ENCODE measurements around the gene TNS1. TPM values are rescaled to one million over a fixed set of nuclear protein-coding genes. Genes with fewer than 3 reads are reported as not detected.

The TNS1 gene
- total RNA-seq, 1 experiment from 2014 or later, result 3.4 TPM

DNA sequence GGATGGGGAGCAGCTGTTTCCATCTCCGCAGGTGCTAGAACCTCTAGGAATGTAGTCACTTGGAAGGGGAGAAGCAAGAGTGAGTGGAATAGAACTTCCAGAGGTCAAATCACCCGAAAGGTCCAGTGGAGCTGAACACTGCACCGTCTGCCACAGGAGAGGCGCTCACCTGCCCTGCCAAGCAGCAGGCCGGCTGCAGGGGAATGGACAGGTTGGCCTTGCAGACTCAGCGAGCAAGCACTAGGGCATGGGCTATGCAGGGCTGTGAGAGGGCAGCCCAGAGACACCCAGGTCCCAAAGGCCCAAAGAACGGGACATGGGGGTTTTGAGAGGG lies 214.2 kb downstream of the TNS1 start:
- H2BK5ac ChIP-seq (ENCODE audit: insufficient read length, low read length), result no peak overlapping the region
- no peak overlapping the region for H2BK20ac ChIP-seq (ENCODE audit: low read depth, low read length, poor library complexity, severe bottlenecking)
- peaks cover 0 to 8% (median 0%) of the 10 kb centered on the region in 3 experiments; a peak in 3 of 7 replicates for H3K36me3 Mint-ChIP-seq (ENCODE audit: insufficient read depth in 1 of 3, low read depth in 3 of 3)
- H3K27ac Mint-ChIP-seq, result no peak overlapping the region
- H3T11ph ChIP-seq (ENCODE audit: low read length), result no peak overlapping the region
- H3K18ac ChIP-seq (ENCODE audit: insufficient read length, low read depth, low read length), result no peak overlapping the region
- H4K91ac ChIP-seq (ENCODE audit: insufficient read length, low read depth, low read length), result no peak overlapping the region
- H3K9me3 ChIP-seq (ENCODE audit: control insufficient read depth, low read depth, low read length), result no peaks in the 10 kb centered on the region
- H2AFZ ChIP-seq (ENCODE audit: low read length), result no peak overlapping the region
- no peak for TF ChIP-seq CTCF (conservative IDR thresholded peaks at IDR 0.05)
- no peak overlapping the region for H3K4ac ChIP-seq (ENCODE audit: low read depth, low read length)
- no peak overlapping the region for H3K56ac ChIP-seq (ENCODE audit: insufficient read length, low read depth, low read length)
- no peak overlapping the region for H3K27ac ChIP-seq (ENCODE audit: insufficient read length, low read depth, low read length)
- H4K5ac ChIP-seq (ENCODE audit: insufficient read length, low read depth, low read length), result no peak overlapping the region
- no peak overlapping the region for H3K9ac ChIP-seq (ENCODE audit: extremely low read depth, insufficient read length, low read length)
- H3K9me3 Mint-ChIP-seq, result peaks cover 9 to 13% of the 10 kb centered on the region in 2 experiments
- H2AK5ac ChIP-seq (ENCODE audit: insufficient read length, low read length), result no peak overlapping the region
- no peaks in the 10 kb centered on the region for H4K20me1 ChIP-seq (ENCODE audit: control insufficient read depth, insufficient read depth, insufficient read length)
- H3K4me1 Mint-ChIP-seq, result peaks cover 9 to 17% of the 10 kb centered on the region in 2 experiments; a peak in 3 of 4 replicates
- no peak overlapping the region for H2BK120ac ChIP-seq (ENCODE audit: low read depth, low read length, poor library complexity, severe bottlenecking)
- no peak overlapping the region for H4K8ac ChIP-seq (replicated peaks; ENCODE audit: insufficient read length, low read depth, low read length)
- no peaks in the 10 kb centered on the region for H3K79me1 ChIP-seq (ENCODE audit: insufficient read depth, low read depth, low read length, poor library complexity, severe bottlenecking)
- H3K4me1 ChIP-seq (ENCODE audit: insufficient read depth, low read length), result no peaks in the 10 kb centered on the region
- peaks cover 33% of the 10 kb centered on the region for H3K27me3 Mint-ChIP-seq (ENCODE audit: low read depth)
- DNase-seq, result no peak
- no peak overlapping the region for H3K14ac ChIP-seq (ENCODE audit: insufficient read depth, low read length)
- no peak overlapping the region for H3K4me2 ChIP-seq (ENCODE audit: insufficient read depth, insufficient read length, low read length)
- no peaks in the 10 kb centered on the region; the same call in 1 of the 2 replicates for H3K27me3 ChIP-seq (ENCODE audit: insufficient read depth, low read length)
- no peak overlapping the region; a peak in 1 of 5 replicates for H3K4me3 Mint-ChIP-seq
- no peaks in the 10 kb centered on the region for H3K79me2 ChIP-seq (ENCODE audit: insufficient read depth, low read length)
- no CpG with 5 or more reads among the region's 7 CpGs for WGBS (ENCODE audit: extremely low coverage, insufficient read length, low lambda C conversion rate)
- no peak overlapping the region for H3K23ac ChIP-seq (ENCODE audit: insufficient read length, low read depth, low read length)
- no peak overlapping the region for H2BK15ac ChIP-seq (ENCODE audit: low read depth, low read length)
- no peak overlapping the region for H2BK12ac ChIP-seq (ENCODE audit: insufficient read length, low read depth, low read length)
- no peaks in the 10 kb centered on the region for H3K23me2 ChIP-seq (ENCODE audit: insufficient read length, low read depth, low read length, poor library complexity, severe bottlenecking)
